Ectodermal cell (in vitro differentiated cells): Measurements from ENCODE around the gene PCBP3.

Experiments used
- H3K27ac ChIP-seq: 2 replicates; pipeline ENCODE4 v1.7.0; 2013; ENCODE audit warnings: mild to moderate bottlenecking, low read depth, low read length; ENCODE audit not compliant: insufficient read depth, poor library complexity, severe bottlenecking
- H3K27me3 ChIP-seq: 2 replicates; pipeline ENCODE4 v1.7.0; 2013; ENCODE audit warnings: mild to moderate bottlenecking, low read length; ENCODE audit not compliant: insufficient read depth, control insufficient read depth, poor library complexity, severe bottlenecking
- H3K36me3 ChIP-seq: one replicate; pipeline ENCODE4 v1.7.0; 2013; ENCODE audit warnings: low read length; ENCODE audit not compliant: control insufficient read depth, insufficient read depth
- H3K4me1 ChIP-seq: one replicate; pipeline ENCODE4 v1.7.0; 2013; ENCODE audit warnings: low read length; ENCODE audit not compliant: control insufficient read depth, insufficient read depth
- H3K4me3 ChIP-seq: 2 replicates; pipeline ENCODE4 v1.7.0; 2013; ENCODE audit warnings: low read depth, low read length, control low read depth; ENCODE audit not compliant: insufficient read depth
- H3K9me3 ChIP-seq: 2 replicates; pipeline ENCODE4 v1.7.0; 2013; ENCODE audit warnings: mild to moderate bottlenecking, low read length, moderate library complexity; ENCODE audit not compliant: control insufficient read depth
- WGBS, 2 experiments: methylation state at CpG; one replicate each; pipeline ENCODE4 v1.1.7; 2013; ENCODE audit warnings: missing lambda C conversion rate in 2 of 2; 5-methylcytosine and 5-hydroxymethylcytosine counted together

Gene PCBP3

DNA sequence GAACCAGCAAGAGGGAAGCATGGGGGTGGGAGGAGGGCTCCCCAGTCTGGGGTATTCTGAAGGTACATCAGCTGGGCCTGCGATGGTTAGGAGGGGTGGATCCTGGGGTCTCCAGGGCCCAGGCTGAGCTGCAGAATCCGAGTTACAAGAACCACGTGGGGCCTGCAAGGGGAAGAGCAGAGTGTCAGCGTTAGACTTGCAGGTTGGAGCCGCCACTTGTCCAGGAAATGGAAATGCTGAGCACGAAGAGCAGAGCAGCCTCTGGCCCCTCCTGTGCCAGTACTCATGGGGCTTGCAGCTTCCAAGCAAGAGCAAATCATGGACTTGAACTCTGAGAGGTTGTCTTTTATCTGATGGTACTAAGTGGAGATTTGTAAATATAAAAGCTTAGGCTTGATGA lies 290.6 kb downstream of the PCBP3 start:
- H3K4me1 ChIP-seq, result no peaks in the 10 kb centered on the region
- no peaks in the 10 kb centered on the region for H3K9me3 ChIP-seq
- no peaks in the 10 kb centered on the region for H3K36me3 ChIP-seq
- whole genome bisulfite sequencing, 2 experiments, result 83 to 84% methylated on average over 6 of the region's 6 CpGs
- H3K27ac ChIP-seq, result no peak overlapping the region
- H3K27me3 ChIP-seq, result no peaks in the 10 kb centered on the region
- no peak overlapping the region for H3K4me3 ChIP-seq

DNA sequence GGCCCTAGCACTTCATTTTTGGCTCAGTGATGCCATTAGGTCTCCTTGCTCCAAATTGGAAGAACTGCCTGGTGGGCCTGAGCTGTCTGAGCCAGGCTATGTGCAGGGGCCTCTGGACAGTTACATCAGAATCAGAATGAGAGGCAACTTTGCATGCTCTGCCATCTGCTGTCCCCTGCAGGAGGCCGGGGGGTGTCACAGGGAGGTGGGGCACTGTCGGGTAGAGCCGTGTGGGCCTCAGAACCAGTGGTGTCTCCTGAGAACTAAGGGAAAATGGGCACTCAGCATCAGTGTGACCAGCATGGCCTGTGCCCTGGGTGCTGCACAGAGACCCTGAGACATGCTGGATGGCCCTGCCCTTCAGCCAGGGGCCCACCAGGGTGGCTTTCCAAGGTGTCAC lies 291.0 kb downstream of the PCBP3 start:
- 81 to 84% methylated on average over 3 of the region's 3 CpGs for WGBS, 2 experiments
- Histone ChIP-seq H3K4me3 (no peak overlapping the region), H3K4me1 (no peaks in the 10 kb centered on the region), H3K36me3 (no peaks in the 10 kb centered on the region), H3K27me3 (no peaks in the 10 kb centered on the region), H3K9me3 (no peaks in the 10 kb centered on the region), H3K27ac (no peak overlapping the region)

DNA sequence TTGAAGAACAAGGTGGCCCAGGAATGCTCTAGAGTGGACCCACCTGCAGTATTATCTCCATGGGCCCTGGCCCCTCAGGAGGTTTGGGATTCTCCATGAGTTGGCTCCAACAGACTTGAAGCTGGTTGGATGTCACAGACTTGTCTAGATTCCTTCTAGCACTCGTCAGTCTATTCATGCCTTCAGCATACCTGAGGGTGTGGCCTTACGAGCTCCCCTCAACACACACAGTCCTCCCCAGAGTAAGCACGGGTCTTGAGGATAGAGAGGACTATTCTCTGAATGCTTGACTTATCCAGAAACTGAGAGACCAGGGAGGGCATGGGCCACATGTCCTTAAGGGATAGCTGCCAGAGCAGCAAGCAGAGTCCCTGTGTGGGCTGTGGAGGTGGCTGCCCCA lies 292.1 kb downstream of the PCBP3 start:
- H3K36me3 ChIP-seq, result no peaks in the 10 kb centered on the region
- no peak overlapping the region for H3K27ac ChIP-seq
- no peaks in the 10 kb centered on the region for H3K9me3 ChIP-seq
- WGBS, 2 experiments, result 87 to 91% methylated on average over 3 of the region's 3 CpGs
- H3K4me1 ChIP-seq, result no peaks in the 10 kb centered on the region
- H3K4me3 ChIP-seq, result no peak overlapping the region
- H3K27me3 ChIP-seq, result no peaks in the 10 kb centered on the region

DNA sequence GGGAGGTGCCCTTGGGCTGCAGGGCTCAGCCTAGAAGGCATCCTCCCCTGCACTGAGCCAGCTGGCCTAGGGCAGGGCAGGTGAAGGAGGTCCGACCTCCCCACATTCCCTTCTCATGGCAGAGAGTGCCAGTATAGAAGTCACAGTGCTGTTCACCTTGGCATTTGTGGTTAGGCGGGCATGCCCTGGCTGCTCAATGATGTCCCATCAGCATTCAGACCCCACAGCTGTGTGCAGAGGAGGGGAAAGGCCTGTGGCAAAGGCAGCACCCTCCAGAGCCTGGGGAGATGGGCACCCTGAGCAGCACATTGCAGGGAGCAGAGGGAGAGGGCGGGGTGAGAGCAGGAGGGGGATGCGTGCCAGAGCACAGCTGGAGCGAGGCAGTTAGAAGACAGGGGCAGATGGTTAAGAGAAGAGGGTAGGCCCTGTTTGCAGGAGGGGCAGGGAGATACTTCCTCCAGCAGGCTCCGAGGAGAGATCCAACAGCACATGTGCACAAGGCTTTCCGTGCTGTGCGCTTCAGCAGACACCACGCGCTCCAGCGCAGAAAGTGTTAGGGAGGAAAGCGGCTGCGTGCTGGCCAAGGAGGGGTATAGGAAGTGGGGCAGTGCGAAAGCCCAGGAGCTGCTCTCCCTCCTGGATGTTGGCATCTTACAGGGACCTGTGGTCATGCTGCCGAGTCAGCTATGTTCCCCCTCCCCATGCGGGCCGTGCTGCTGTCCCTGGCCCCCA lies 294.4 kb downstream of the PCBP3 start:
- no peaks in the 10 kb centered on the region for H3K36me3 ChIP-seq
- H3K4me3 ChIP-seq, result no peak overlapping the region
- H3K4me1 ChIP-seq, result no peaks in the 10 kb centered on the region
- H3K27me3 ChIP-seq, result no peaks in the 10 kb centered on the region
- H3K9me3 ChIP-seq, result no peaks in the 10 kb centered on the region
- no peak overlapping the region for H3K27ac ChIP-seq
- 91 to 93% methylated on average over 17 of the region's 17 CpGs for WGBS, 2 experiments

DNA sequence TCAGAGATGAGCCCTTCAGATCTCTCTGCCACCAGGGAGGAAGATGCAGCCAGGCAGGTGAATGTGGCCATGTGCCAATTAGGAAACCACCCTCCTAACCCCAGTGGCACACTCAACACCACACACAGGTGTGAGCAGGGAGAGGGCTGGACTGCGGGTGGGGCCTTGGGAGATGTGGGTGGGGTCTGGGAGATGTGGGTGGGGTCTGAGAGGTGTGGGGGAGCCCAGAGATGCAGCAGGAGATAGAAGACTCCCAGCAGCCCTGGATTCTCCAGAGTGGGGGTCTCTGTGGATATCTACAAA lies 294.9 kb downstream of the PCBP3 start:
- Histone ChIP-seq H3K27me3 (no peaks in the 10 kb centered on the region), H3K4me1 (no peaks in the 10 kb centered on the region), H3K4me3 (no peak overlapping the region), H3K9me3 (no peaks in the 10 kb centered on the region), H3K36me3 (no peaks in the 10 kb centered on the region), H3K27ac (no peak overlapping the region)
- WGBS, 2 experiments, result 91 to 96% methylated on average over 1 of the region's 1 CpG

DNA sequence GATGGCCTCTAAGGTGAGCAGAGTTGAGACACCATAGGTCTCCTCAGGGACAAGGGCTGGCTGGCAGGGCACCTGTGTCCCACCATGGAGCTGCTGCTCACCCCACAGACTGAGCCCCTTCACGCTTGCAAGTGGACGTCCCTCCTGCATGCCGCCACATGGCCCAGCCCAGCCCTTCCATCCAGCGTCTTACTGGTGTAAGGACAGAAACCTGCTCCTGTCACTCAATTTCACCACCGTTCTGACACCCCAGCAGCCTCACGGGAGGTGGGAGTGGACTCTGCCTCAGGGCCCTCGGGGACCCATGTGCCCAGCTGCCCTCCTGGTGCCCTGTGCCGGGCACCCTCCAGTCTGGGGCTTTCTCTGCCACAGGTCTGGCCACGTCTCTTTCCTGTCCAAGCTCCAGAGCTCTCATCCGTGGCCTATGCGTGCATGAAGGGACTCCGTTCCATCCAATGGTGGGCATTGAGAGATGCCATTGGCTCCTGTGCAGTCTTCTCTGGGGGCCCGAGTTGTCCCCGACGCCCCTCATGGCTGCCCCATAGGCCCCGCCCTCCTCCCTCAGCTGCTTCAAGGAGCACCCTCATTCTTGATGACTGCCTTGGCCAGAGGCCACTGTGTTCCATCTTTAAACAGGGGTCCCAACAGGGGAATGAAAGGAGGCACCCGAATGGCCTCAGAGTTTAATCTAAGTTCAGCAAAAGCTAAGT lies 295.4 kb downstream of the PCBP3 start:
- 91 to 93% methylated on average over 17 of the region's 17 CpGs for WGBS, 2 experiments
- no peaks in the 10 kb centered on the region for H3K9me3 ChIP-seq
- no peaks in the 10 kb centered on the region for H3K36me3 ChIP-seq
- no peak overlapping the region for H3K27ac ChIP-seq
- no peak overlapping the region for H3K4me3 ChIP-seq
- H3K27me3 ChIP-seq, result no peaks in the 10 kb centered on the region
- no peaks in the 10 kb centered on the region for H3K4me1 ChIP-seq

DNA sequence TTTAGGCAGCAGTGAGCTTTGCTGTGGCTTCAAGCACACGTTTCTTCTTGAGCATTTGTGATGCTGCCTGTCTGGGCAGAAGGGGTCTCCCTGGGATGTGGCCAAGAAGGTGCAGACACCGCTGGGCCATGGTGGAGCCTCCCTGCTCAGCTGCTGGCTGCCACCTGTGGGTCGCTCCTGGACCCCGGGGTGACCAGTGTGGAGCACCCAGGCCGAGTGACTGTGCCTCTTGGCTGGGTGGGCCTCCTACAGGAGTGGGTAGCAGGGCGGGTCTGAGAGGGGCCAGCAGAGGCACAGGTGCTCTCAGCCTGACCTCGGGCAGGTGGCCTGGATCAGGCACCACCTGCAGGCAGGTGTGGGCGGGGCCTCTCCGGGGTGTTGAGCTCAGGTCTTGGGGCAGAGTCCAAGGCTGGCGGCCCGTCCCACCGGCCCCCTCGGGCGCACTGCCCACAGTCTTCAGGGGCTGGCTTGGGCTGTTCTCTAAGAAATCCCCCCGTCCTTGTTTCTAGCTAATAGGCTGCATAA lies 296.1 kb downstream of the PCBP3 start:
- no peak overlapping the region for H3K4me3 ChIP-seq
- no peaks in the 10 kb centered on the region for H3K4me1 ChIP-seq
- H3K36me3 ChIP-seq, result no peaks in the 10 kb centered on the region
- no peak overlapping the region for H3K27ac ChIP-seq
- no peaks in the 10 kb centered on the region for H3K27me3 ChIP-seq
- no peaks in the 10 kb centered on the region for H3K9me3 ChIP-seq
- WGBS, 2 experiments, result 93 to 95% methylated on average over 15 of the region's 15 CpGs

DNA sequence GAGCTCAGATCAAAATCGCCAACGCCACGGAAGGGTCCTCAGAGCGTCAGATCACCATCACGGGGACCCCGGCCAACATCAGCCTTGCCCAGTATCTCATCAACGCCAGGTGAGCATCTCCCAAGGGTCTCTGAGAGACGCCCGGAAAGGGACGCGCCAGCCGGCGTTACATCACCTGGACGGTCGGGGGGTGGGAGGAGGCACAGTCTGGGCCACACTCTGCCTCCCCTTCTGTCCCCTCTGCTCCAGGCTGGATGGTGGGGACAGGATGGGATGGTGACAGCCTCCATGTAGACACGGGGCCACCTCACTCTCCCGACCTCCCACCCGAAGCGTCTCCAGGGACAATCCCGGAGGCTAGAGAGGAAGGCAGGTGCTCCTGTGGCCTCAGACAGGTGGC lies 296.6 kb downstream of the PCBP3 start:
- Histone ChIP-seq H3K4me3 (no peak overlapping the region), H3K27ac (no peak overlapping the region), H3K36me3 (no peaks in the 10 kb centered on the region), H3K9me3 (no peaks in the 10 kb centered on the region), H3K27me3 (no peaks in the 10 kb centered on the region), H3K4me1 (no peaks in the 10 kb centered on the region)
- WGBS, 2 experiments, result 93% methylated on average over 20 of the region's 20 CpGs

DNA sequence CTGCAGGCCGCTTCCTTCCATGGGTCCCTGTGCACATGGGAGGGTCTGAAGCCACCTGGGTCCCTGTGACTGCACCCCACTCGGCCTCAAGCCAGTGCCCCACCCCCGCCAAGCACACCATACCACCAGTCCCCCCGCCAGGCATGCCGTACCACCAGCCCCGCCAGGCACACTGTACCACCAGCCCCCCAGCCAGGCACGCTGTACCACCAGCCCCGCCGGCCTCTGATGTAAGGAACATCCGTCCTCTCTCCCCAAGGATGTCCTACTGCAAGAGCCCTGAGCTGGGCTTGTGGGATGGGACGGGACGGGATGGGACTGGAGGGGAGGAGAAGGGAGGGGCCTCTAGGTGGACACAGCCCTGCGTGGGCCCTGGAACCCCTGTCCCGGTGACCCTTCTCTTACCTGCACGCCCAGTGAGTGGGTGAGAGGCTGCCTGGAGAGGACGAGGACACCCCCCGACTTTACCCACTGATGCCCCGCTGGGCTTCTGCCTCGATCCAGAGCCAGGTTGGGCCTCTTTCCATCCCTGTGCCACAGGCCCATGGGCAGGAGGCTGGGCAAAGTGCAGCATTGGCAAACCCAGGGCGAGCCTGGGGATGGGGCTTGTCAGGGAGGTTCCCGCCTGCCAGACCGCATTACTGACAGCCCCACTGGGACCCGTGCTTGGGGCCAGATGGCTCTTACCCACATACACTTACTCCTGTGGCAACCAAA lies 297.3 kb downstream of the PCBP3 start:
- Histone ChIP-seq H3K9me3 (no peaks in the 10 kb centered on the region), H3K27me3 (no peaks in the 10 kb centered on the region), H3K4me1 (no peaks in the 10 kb centered on the region), H3K4me3 (no peak overlapping the region), H3K27ac (no peak overlapping the region), H3K36me3 (no peaks in the 10 kb centered on the region)
- 92 to 95% methylated on average over 20 to 21 of the region's 23 CpGs for WGBS, 2 experiments

DNA sequence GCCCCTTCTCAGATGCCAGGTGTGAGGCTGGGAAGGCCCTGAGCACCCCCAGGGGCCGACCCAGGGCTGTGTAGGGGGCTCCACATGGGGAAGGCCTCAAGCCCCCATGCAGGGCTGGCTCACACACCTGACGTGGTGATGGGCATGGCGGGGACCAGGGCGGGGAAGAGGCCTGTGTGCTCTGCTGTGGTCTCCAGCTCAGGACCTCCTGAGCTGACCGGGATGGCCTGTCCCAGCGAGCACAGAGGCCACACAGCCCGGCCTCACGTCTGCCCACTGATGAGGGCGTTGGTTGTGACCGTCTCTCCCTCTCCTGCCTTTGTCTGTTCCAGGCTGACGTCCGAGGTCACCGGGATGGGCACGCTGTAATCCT lies 297.8 kb downstream of the PCBP3 start:
- Histone ChIP-seq H3K9me3 (no peaks in the 10 kb centered on the region), H3K27me3 (no peaks in the 10 kb centered on the region), H3K4me1 (no peaks in the 10 kb centered on the region), H3K27ac (no peak overlapping the region), H3K36me3 (no peaks in the 10 kb centered on the region), H3K4me3 (no peak overlapping the region)
- 89% methylated on average over 14 of the region's 14 CpGs for WGBS, 2 experiments
